EL (cell line): ENCODE results near the gene ADORA2A.

Experiments used
- DNase-seq: peaks from one replicate; pipeline ENCODE4 v3.0.0-alpha.2; 2016

Gene ADORA2A

DNA sequence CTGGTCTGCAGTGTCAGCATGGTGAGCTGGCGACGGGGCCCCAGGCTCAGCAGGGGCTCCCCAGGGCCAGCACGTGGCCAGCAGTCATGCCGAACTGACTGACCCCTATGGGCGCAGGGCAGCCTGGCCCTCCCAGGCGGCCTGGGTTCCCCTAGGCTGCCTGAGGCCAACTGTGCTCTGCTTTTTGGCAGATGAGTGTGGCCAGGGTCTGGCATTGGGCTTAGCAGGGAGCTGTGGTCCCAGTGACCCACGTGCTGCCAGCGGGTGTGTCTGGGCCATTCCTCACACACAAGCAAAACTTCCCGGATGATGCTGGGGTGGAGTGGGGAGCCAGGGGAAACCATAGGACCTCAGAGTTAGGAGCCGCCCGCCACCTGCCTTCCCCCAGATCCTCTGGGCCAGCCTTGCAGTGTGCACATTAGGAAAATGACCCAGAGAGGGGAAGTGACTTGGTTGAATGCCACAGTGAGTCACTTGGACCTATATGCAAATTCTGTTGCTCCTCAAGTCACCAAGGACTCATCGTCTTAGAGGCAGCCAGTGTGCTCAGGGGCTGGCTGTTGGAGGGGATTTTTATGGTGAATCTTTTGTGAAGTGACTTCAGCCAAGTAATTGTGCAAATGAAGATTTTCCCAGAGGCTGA lies 6.5 kb downstream of the ADORA2A start:
- peak; percentile 79 for DNase-seq

DNA sequence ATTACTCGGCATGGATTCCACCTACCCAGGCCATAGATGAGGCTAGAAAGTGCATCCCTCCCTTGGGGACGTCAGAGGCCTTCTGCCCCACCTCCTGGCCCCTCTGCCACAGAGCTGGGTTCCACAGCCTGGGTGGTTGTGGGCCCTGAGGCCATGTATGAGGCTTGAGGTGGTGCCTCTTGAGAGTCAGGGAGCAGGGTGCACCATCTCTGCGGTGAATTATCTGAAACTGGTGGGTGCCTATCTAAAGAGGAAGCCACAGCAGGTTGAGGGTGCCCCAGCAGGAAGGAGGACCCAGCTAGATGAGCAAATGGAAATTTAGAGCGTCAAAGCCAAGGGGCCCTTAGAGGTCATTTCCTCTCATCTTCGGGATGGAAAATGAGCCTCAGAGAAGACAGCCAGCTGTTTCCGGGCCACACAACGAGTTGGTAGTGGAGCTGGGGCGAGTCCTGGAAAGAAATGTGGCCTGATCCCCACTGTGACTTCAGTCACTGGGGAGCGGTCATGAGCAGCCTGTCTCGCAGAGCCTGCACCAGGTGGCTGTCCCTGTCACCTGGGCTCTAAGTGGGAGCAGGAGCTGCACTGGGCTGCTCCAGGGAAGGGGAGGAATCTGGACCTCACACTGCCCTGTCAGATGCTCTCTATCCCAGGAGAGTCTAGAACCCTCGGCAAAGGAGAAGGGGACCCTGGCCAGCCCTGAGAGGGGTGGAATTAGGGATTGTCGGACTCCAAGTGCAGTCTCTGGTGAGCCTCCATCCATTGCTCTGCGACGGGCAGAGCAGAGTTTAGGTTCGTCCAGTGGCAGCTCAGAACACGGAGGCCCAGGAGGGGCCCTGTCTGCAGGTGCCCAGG lies 7.3 kb downstream of the ADORA2A start:
- DNase-seq = no peak

- no peak for DNase-seq
Measured at GRCh38 chr22:24435323-24435645, 7.9 kb downstream of the ADORA2A start.

- DNase-seq = peak; percentile 87
Measured at GRCh38 chr22:24435861-24436371, 8.5 kb downstream of the ADORA2A start.

- no peak for DNase-seq
Measured at GRCh38 chr22:24436553-24436952, 9.2 kb downstream of the ADORA2A start.

DNA sequence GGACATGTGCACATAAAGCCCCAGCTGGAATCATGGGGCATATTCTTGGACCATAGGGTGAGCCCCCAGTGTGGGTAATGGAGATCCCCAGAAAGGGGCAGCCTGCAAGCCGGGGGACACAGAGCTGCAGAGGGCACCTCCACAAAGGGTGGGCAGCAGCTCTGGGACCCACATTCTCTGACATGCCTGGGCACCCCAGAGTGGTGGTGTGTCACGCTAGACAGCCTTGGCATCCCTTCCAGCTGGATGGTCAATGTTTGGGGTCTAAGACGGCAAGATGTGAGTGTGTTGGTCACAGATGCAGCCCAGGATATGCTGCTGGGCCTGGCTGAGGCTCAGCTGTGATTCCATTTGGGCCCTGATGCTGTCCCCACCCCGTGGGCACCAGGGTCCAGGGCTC lies 9.7 kb downstream of the ADORA2A start:
- DNase-seq = no peak

GRCh38 chr22:24437741-24438328 lies 10.4 kb downstream of the ADORA2A start:
- DNase-seq = peak; percentile 73

DNA sequence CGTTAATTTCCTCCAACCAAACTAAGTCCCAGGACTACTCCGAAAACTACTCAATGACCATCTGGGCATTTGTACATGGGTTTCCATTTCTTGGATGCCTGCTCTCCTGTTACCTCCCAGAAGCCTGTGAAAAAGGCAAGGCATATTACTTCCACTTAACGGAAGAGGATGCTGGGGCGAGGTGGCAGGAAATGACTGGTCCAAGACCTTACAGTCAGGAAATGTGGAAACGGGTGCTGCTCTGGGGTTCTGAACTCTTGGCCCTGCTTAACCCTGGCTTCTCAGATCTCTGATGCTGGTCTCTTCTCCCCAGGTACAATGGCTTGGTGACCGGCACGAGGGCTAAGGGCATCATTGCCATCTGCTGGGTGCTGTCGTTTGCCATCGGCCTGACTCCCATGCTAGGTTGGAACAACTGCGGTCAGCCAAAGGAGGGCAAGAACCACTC lies 12.9 kb downstream of the ADORA2A start:
- DNase-seq = no peak

GRCh38 chr22:24440718-24441405 lies 13.5 kb downstream of the ADORA2A start:
- no peak for DNase-seq

DNA sequence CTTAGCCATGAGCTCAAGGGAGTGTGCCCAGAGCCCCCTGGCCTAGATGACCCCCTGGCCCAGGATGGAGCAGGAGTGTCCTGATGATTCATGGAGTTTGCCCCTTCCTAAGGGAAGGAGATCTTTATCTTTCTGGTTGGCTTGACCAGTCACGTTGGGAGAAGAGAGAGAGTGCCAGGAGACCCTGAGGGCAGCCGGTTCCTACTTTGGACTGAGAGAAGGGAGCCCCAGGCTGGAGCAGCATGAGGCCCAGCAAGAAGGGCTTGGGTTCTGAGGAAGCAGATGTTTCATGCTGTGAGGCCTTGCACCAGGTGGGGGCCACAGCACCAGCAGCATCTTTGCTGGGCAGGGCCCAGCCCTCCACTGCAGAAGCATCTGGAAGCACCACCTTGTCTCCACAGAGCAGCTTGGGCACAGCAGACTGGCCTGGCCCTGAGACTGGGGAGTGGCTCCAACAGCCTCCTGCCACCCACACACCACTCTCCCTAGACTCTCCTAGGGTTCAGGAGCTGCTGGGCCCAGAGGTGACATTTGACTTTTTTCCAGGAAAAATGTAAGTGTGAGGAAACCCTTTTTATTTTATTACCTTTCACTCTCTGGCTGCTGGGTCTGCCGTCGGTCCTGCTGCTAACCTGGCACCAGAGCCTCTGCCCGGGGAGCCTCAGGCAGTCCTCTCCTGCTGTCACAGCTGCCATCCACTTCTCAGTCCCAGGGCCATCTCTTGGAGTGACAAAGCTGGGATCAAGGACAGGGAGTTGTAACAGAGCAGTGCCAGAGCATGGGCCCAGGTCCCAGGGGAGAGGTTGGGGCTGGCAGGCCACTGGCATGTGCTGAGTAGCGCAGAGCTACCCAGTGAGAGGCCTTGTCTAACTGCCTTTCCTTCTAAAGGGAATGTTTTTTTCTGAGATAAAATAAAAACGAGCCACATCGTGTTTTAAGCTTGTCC lies 14.3 kb downstream of the ADORA2A start:
- DNase-seq = peak; percentile 31

DNA sequence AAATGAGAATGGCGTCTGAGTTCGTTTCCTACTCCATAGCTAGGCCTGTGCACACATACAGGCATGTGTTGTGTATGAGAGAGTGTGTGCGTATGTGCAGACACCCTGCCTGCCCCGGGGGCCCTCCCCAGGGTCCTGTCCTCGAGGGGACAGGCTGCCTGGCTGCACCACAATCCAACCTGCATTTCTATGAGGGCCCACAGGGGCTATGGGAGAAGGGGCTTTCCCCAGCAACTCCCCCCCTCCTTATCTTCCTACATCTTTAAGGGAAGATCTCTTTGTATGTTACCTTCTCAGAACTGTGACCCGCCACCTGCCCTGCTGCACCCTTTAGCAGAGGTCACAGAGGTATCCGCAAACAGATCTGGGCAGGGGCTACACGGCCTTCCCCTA lies 14.9 kb downstream of the ADORA2A start:
- DNase-seq = no peak

DNA sequence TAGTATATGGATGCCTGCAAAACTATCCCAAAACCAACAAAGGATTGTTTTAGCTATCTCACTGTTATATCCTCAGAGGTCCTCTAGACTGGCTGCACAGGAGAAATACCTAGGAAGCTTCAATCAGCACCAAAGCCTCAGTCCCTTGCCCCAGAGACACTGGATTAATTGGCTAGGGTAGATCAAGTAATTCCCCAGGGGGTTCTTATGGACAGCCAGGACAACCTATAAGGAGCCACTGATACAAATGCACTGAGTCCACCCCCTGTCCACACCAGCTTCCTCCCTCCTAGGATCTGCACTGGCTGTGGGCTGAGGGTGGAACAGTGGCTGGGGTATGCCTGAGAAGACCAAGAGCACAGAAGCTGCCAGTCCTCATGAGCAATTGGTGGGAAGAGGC lies 16.3 kb downstream of the ADORA2A start:
- no peak for DNase-seq

DNA sequence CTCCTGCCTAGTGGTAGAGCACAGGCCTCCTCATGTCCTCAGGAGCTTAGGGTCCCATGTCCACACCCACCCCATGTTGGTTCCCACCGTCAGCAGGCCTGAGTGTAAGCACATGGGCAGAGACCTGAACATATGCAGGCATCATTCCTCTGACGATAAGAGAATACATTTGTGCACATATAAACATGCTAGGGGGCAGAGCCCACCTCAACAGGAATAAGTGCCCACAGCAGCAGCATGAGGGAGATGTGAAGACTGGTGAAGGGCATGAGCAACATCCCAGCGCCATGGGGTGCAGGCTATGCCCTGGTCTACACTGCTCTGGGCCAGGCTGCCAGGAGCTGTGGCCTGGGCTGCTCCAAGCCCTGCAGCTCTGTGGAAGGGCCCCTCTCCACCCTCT lies 16.9 kb downstream of the ADORA2A start:
- DNase-seq = no peak

- no peak for DNase-seq
Measured at GRCh38 chr22:24444729-24445466, 17.5 kb downstream of the ADORA2A start.

GRCh38 chr22:24445481-24446259 lies 18.3 kb downstream of the ADORA2A start:
- no peak for DNase-seq

- no peak for DNase-seq
Measured at GRCh38 chr22:24446260-24446611, 18.8 kb downstream of the ADORA2A start.

- DNase-seq = no peak
Measured at GRCh38 chr22:24450610-24451009, 23.2 kb downstream of the ADORA2A start.

- no peak for DNase-seq
Measured at GRCh38 chr22:24451162-24451561, 23.8 kb downstream of the ADORA2A start.

- DNase-seq = no peak
Measured at GRCh38 chr22:24453853-24454252, 26.5 kb downstream of the ADORA2A start.

- no peak for DNase-seq
Measured at GRCh38 chr22:24455039-24455438, 27.6 kb downstream of the ADORA2A start.
